ENCODE results near the gene STRN.
"Not testable (repeated sequence)": the region's sequence is repeated elsewhere in the genome, so short reads cannot be mapped to it uniquely, and the experiment has no call there.

Gene STRN

DNA sequence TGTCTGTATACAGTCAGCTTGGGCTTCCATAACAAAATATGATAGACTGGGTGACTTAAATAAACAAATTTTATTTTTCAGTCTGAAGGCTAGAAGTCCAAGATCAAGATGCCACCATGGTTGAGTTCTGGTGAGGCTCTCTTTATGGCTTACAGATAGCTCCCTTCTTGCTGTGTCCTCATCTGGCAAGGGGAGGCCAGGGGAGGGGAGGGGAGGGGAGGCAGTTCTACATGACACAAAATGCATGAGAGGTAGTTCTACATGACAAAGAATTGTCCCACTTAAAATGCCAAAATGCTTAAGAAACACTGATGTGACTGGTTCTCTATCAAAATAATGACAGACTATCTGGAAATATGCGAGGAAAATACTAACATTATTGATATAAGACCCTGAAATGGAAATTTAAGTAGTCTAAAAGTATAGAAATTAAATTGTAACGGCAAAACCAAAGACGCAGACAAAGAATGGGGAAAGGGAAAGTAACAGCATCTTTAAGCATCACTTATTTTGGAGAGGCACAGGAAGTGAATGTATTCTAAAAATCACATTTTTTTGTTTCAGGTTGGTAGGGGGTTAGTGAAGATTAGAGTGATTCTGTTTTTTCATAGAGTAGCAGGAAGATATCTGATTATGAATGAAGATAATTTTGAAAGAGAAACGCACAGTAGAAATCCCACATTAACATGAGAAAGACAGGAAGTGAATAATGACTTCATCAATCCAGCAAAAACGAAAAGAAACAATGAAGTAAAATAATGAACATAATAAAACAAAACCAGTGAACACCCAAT is 131.4 kb downstream of the STRN start:
- no peak for DNase-seq

GRCh38 chr2:36834203-36834602 is 132.1 kb downstream of the STRN start:
- no peak for DNase-seq

- DNase-seq, result no peak
Observed at GRCh38 chr2:36831185-36831584, 135.2 kb downstream of the STRN start.

- not testable (repeated sequence) for DNase-seq
Observed at GRCh38 chr2:36824683-36825082, 141.7 kb downstream of the STRN start.

- no peak for DNase-seq
Observed at GRCh38 chr2:36824273-36824672, 142.1 kb downstream of the STRN start.

DNA sequence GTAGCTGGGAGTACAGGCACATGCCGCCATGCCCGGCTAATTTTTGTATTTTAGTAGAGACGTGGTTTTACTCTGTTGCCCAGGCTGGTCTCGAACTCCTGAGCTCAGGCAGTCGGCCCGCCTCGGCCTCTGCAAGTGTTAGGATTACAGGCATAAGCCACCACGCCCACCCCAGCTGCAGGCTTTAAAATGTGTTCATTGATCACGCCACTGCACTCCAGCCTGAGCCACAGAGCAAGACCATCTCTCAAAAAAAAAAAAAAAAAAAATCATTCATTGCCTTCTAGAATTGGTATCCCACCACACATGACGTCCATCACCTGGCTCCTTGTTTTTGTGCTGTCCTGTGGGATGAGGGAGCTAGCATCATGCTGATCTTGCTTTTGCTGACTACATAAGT is 142.5 kb downstream of the STRN start:
- DNase-seq, result no peak

DNA sequence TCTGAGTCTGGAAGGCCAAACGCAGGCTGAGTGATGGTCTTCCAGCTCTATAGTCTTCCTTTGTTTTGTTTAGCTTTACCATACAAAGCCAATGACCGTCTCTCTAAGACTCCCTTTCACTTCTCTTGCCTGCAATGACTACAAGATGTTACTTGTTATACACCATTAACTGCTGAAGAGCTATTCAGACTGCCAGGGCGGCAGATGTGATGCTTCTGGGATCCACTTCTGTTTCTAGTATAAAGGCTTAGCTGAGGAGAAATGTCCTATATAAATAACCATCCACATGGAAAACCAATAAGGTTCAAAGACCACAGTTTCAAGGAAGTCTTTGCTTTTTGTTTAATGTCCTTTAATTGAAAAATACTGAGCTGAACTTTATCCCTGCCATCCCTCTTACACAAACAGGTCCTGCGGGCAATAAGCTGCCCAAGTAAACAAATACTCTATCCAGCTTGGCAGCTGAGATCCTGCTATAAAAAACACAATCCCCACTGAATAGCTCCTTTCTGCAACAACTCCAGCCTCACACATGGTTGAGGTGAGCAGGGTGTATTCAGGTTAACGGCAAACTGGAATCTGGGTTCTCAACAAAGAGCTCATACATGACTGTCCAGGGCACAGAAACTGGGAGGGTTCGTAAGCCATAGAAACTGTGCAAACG is 145.3 kb downstream of the STRN start:
- no peak for DNase-seq

DNA sequence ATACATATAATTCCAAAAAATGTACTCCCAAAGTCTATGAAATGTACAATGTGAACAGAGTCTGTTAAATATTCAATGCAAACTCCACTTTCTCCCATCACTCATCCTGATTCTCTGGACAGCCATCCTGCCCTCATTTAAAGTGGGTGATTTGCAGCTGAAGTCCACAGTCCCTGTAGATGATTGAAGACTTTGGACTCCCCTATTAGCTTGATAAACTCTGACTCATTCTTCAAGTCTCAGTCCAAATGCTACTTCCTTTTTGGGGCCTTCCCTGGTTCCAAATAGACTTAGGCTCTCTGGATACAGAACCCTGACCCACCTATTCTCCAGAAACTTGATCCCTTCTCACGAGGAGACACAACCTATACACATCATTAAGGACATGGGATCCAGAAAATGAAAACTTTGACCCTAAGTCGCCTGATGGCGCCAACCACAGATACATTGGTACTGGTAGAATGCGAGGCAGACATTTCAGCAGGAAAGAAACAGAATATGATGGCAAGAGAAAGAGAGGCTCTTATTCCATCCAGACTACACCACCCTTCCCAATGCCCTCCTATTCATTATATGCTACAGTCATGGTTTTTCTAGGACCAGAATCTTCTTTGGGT is 147.1 kb downstream of the STRN start:
- DNase-seq, result peak; percentile 60

GRCh38 chr2:36818542-36818941 is 147.8 kb downstream of the STRN start:
- DNase-seq, result no peak

- peak; percentile 37 for DNase-seq
Observed at GRCh38 chr2:36812196-36812595, 154.1 kb downstream of the STRN start.

DNA sequence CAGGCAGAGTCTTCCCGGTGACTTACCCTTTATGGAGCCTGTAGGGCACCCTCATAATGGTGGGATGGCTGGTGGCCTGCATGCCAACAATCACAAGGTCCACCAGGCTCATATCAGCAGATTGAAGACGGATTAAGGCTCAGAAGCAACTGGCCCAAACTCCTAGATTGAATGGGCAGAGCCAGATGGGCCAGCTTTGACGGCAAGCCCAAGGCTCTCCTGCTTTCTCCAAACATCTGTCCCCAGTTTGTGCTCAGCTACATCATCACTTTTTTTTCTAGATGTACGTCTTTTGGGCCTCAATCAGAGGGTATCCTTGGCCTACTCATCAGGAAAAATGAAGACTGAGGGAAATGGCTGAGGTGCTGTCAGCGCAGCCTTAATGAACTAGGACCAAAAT is 155.3 kb downstream of the STRN start:
- no peak for DNase-seq

DNA sequence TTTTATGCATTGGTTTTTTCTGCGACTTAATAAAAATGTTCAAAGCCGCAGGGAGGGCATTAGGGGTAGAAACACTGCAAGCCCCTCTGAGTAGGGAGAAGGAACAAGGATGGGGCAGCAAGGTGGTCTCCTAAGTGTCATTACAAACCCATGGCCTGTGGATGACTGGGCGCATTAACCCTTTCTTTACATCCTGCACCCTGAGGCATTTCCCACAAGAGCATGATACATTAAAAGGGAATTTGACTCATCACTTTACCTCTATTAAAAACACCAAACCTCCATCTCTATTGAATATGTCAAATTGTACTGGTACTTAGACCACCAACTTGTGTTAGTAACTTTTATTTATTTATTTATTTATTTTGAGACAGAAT is 157.3 kb downstream of the STRN start:
- DNase-seq, result no peak

DNA sequence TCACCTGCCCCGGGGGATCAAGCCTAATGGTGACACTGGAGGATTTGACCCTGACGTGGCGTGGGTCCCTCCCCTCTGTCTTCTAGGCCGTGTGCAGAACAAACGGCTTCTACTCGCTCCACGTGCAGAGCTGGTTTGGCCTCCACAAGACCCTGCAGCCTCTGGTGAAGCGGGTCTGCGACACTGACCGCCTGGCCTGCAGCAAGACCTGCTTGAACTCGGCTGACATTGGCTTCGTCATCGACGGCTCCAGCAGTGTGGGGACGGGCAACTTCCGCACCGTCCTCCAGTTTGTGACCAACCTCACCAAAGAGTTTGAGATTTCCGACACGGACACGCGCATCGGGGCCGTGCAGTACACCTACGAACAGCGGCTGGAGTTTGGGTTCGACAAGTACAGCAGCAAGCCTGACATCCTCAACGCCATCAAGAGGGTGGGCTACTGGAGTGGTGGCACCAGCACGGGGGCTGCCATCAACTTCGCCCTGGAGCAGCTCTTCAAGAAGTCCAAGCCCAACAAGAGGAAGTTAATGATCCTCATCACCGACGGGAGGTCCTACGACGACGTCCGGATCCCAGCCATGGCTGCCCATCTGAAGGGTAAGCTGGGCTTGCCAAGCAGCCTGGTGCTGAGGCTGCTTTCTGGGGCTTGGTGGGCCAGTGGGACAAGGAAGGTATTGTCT is 157.8 kb downstream of the STRN start:
- DNase-seq, result no peak

GRCh38 chr2:36807223-36807886 is 159.0 kb downstream of the STRN start:
- no peak for DNase-seq

DNA sequence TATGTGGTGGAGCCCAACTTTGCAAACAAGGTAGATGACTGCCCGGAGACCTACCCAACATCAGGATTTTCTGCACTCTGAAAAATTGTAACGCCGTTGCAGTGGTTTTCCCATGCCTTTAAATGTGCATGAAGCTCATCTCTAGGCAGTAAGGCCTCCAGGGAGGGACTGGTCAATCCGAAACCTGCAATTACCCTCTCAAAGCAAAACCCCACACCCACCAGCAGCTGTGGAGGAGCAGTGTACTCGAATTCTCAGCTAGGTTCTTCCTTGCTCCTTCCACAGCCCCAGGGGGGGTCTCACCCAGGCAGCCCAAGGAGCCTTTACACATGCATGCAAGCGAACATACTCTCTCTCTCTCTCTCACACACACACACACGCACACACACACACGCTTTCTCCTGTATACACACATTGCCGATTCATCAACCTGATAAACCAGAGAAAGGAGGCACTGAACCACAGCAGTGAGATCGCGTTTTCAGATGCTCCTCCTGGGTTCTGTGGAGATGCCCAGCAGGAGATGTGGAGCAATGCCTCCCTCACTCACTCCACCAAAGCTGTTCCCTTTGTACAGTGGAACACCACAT is 160.6 kb downstream of the STRN start:
- no peak for DNase-seq

DNA sequence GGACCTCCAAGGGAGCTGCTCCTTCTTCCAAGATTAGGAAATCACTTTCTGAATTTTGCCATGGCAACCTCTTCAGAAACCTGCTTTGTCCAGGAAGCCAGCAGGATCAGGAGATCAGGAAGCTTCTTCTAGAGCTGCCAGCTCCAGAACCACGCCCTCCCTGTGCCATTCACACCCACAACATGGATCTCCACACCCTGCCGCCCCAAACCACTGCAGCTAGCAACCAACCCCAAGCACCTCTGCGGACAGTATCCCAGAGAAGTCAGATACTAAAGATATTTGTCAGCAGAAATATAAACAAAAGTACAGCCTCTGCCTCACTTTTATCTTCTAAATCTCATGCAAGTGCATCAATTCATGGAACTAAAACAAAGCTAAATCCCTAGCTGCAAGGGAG is 163.4 kb downstream of the STRN start:
- no peak for DNase-seq

GRCh38 chr2:36801088-36801487 is 165.2 kb downstream of the STRN start:
- DNase-seq, result no peak

DNA sequence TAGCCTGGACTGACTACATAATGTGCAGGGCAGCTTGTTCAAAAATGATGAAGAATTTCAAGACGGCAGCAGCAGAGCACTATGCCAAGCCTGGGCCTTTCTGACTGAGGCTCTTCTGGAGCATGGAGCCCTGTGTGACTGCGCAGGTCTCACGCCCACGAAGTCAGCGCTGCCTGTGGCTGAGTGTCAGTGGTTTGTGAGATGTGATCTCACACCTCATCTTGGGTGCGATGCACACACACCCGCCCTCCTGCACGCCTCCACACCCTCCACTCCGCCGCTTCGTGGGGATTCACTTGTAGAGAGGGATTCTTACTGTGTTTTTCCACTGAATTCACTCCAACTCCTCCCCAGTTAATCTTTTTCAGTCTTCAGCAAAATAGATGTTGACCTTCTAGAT is 166.0 kb downstream of the STRN start:
- DNase-seq, result no peak

- DNase-seq, result no peak
Observed at GRCh38 chr2:36798724-36799123, 167.6 kb downstream of the STRN start.

- DNase-seq, result no peak
Observed at GRCh38 chr2:36797324-36798070, 168.8 kb downstream of the STRN start.
